ENCODE results near the gene UBAP1. TPM values are rescaled to one million over a fixed set of nuclear protein-coding genes. Genes with fewer than 3 reads are reported as not detected.

The UBAP1 gene
- total and polyA plus RNA-seq, 9 of the 15 experiments (the other 6 are each of a cell fraction or from before 2014, with no cell fraction given), result 1.3 to 33.4 (median 16.5) TPM

GRCh38 chr9:34185778-34186551 is 7.1 kb downstream of the UBAP1 start (continued):
- no peak for TF ChIP-seq CEBPG (CRISPR knock-in tag; IDR thresholded peaks at IDR 0.05)
- TF ChIP-seq CEBPG (tag; conservative IDR thresholded peaks at IDR 0.05 in 1 of 2, IDR thresholded peaks at IDR 0.05 in 1 of 2), result peak; percentile 47 to 81; a peak in 3 of 4 replicates
- TF ChIP-seq YBX1 (IDR thresholded peaks at IDR 0.05), result no peak
- TF ChIP-seq RBM34 (IDR thresholded peaks at IDR 0.05; ENCODE audit: borderline replicate concordance, insufficient read depth, low read length), result no peak
- no peak for TF ChIP-seq PKNOX1 (IDR thresholded peaks at IDR 0.05)
- no peak for TF ChIP-seq ELF2 (CRISPR knock-in tag; IDR thresholded peaks at IDR 0.05)
- TF ChIP-seq, protein P1, sequence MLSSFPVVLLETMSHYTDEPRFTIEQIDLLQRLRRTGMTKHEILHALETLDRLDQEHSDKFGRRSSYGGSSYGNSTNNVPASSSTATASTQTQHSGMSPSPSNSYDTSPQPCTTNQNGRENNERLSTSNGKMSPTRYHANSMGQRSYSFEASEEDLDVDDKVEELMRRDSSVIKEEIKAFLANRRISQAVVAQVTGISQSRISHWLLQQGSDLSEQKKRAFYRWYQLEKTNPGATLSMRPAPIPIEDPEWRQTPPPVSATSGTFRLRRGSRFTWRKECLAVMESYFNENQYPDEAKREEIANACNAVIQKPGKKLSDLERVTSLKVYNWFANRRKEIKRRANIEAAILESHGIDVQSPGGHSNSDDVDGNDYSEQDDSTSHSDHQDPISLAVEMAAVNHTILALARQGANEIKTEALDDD (IDR thresholded peaks at IDR 0.05), result peak; percentile 84
- TF ChIP-seq ZNF232 (CRISPR knock-in tag; IDR thresholded peaks at IDR 0.05), result no peak
- no peak for TF ChIP-seq ZNF217 (CRISPR knock-in tag; IDR thresholded peaks at IDR 0.05)
- TF ChIP-seq ZNF511 (CRISPR knock-in tag; IDR thresholded peaks at IDR 0.05), result no peak
- peak; percentile 68; the same call in 1 of the 2 replicates for TF ChIP-seq CEBPB (tag; IDR thresholded peaks at IDR 0.05)
- peak; percentile 38; the same call in 1 of the 2 replicates for TF ChIP-seq MAFK (IDR thresholded peaks at IDR 0.05; ENCODE audit: low read length)
- TF ChIP-seq TARDBP (IDR thresholded peaks at IDR 0.05), result no peak
- no peak for TF ChIP-seq MCM3 (IDR thresholded peaks at IDR 0.05)
- TF ChIP-seq SP1 (CRISPR knock-in tag; IDR thresholded peaks at IDR 0.05), result no peak
- no peak for TF ChIP-seq ZKSCAN1 (IDR thresholded peaks at IDR 0.05; ENCODE audit: low read depth, low read length)
- TF ChIP-seq ESRRA (IDR thresholded peaks at IDR 0.05; ENCODE audit: borderline replicate concordance, low read depth), result no peak; the same call in 1 of the 2 replicates
- no peak for TF ChIP-seq KLF1 (tag; IDR thresholded peaks at IDR 0.05)
- TF ChIP-seq RUNX1 (IDR thresholded peaks at IDR 0.05; ENCODE audit: low read depth), result no peak
- 0 out of 4 replicates have a peak, but pooled peaks of 1 of the 2 experiments have one; percentile 17 for TF ChIP-seq TBL1XR1 (IDR thresholded peaks at IDR 0.05; ENCODE audit: low read length in 2 of 2)
- no peak for TF ChIP-seq NCOA1 (IDR thresholded peaks at IDR 0.05; ENCODE audit: low read depth)
- TF ChIP-seq DACH1 (IDR thresholded peaks at IDR 0.05; ENCODE audit: partially characterized antibody), result peak; percentile 24
- TF ChIP-seq, protein P2, sequence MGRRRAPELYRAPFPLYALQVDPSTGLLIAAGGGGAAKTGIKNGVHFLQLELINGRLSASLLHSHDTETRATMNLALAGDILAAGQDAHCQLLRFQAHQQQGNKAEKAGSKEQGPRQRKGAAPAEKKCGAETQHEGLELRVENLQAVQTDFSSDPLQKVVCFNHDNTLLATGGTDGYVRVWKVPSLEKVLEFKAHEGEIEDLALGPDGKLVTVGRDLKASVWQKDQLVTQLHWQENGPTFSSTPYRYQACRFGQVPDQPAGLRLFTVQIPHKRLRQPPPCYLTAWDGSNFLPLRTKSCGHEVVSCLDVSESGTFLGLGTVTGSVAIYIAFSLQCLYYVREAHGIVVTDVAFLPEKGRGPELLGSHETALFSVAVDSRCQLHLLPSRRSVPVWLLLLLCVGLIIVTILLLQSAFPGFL (CRISPR knock-in tag; IDR thresholded peaks at IDR 0.05), result no peak
- TF ChIP-seq C11orf30 (IDR thresholded peaks at IDR 0.05; ENCODE audit: low read depth), result peak; percentile 76
- TF ChIP-seq ZBTB33 (CRISPR knock-in tag; IDR thresholded peaks at IDR 0.05), result no peak
- TF ChIP-seq STAT5A (IDR thresholded peaks at IDR 0.05; ENCODE audit: borderline replicate concordance, low read length), result no peak; the same call in 1 of the 2 replicates
